Muscle of leg (tissue), 11 donors: ENCODE measurements around the gene TMED9. TPM values are rescaled to one million over a fixed set of nuclear protein-coding genes. Genes with fewer than 3 reads are reported as not detected.

ENCODE experiments used
- DNase-seq: peaks from one replicate; pipeline ENCODE4 v3.0.0; 2013
- H3K27ac ChIP-seq: one replicate; pipeline ENCODE4 v1.5.1; 2013; ENCODE audit warnings: mild to moderate bottlenecking, low read length, control low read depth
- H3K27me3 ChIP-seq: one replicate; pipeline ENCODE4 v1.6.1; 2013; ENCODE audit warnings: low read length; ENCODE audit not compliant: control insufficient read depth, insufficient read depth
- H3K36me3 ChIP-seq: one replicate; pipeline ENCODE4 v1.6.1; 2013; ENCODE audit warnings: low read length; ENCODE audit not compliant: control insufficient read depth, insufficient read depth
- H3K4me1 ChIP-seq: one replicate; pipeline ENCODE4 v1.6.1; 2013; ENCODE audit warnings: low read length; ENCODE audit not compliant: control insufficient read depth, insufficient read depth
- H3K4me3 ChIP-seq: one replicate; pipeline ENCODE4 v1.5.1; 2013; ENCODE audit warnings: low read length, control low read depth
- H3K9me3 ChIP-seq: replicated peaks from 2 replicates; pipeline ENCODE4 v1.6.1; 2013; ENCODE audit warnings: low read depth, low read length; ENCODE audit not compliant: control insufficient read depth
- WGBS: methylation state at CpG from one replicate; pipeline ENCODE4 v1.1.5; 2013; ENCODE audit warnings: missing lambda C conversion rate; ENCODE audit not compliant: insufficient coverage; 5-methylcytosine and 5-hydroxymethylcytosine counted together
- polyA plus RNA-seq, 8 donors: library from polyadenylated mRNA; unstranded; fragments of 120-200 nt; gene quantifications; one replicate each; pipeline versions ENCODE4 v1.2.1 to v1.2.3, GENCODE V29; 2013; ENCODE audit warnings: inconsistent platforms in 1 of 8, low replicate concordance in 1 of 8; ENCODE audit not compliant: insufficient read length in 8 of 8, insufficient read depth in 1 of 8
- total RNA-seq: library from RNA; stranded (reverse); fragments of 120-200 nt; gene quantifications from one replicate; pipeline ENCODE4 v1.2.4, GENCODE V29; 2013

The TMED9 gene
- total and polyA plus RNA-seq, 9 donors: 48.0 to 161 (median 133) TPM

- Histone ChIP-seq H3K27me3 (no peaks in the 10 kb centered on the region), H3K27ac (no peak overlapping the region), H3K4me1 (peaks cover 13% of the 10 kb centered on the region), H3K36me3 (peaks cover 21% of the 10 kb centered on the region), H3K4me3 (no peak overlapping the region), H3K9me3 (no peaks in the 10 kb centered on the region)
- DNase-seq: peak; percentile 2
- WGBS: 89% methylated on average over 26 of the region's 27 CpGs
Measured at GRCh38 chr5:177604116-177604521, 12.1 kb downstream of the TMED9 start.

GRCh38 chr5:177604656-177605055 lies 12.7 kb downstream of the TMED9 start:
- DNase-seq: peak; percentile 5
- Histone ChIP-seq H3K9me3 (no peaks in the 10 kb centered on the region), H3K27ac (no peak overlapping the region), H3K27me3 (no peaks in the 10 kb centered on the region), H3K36me3 (peaks cover 24% of the 10 kb centered on the region), H3K4me3 (no peak overlapping the region), H3K4me1 (peaks cover 13% of the 10 kb centered on the region)
- 76% methylated on average over 4 of the region's 5 CpGs for WGBS

DNA sequence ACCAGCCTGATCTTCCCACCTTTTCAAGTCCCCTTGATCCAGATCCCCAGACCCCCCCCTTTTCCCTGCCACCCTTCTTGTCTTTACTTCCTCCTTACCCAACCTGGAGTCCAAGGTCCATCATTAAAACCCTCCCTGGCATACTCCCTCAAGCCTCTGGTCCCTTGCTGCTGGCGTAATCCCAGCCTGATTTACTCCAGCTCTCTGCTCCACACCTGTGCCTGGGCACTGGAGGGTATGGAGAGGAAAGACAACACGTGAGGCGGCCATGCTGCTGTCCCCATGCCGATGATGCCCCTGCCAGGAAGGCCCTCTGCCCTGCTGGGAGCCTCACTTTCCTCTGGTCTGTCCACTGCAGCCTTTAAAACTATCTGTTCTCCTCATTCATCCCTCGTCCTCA lies 13.1 kb downstream of the TMED9 start:
- Histone ChIP-seq H3K36me3 (peaks cover 24% of the 10 kb centered on the region), H3K27ac (no peak overlapping the region), H3K4me3 (no peak overlapping the region), H3K4me1 (peaks cover 13% of the 10 kb centered on the region), H3K27me3 (no peaks in the 10 kb centered on the region), H3K9me3 (no peaks in the 10 kb centered on the region)
- DNase-seq: peak; percentile 9
- WGBS: 95% methylated on average over 3 of the region's 5 CpGs

GRCh38 chr5:177605667-177606066 lies 13.7 kb downstream of the TMED9 start:
- H3K36me3 ChIP-seq: peaks cover 24% of the 10 kb centered on the region
- H3K9me3 ChIP-seq: no peaks in the 10 kb centered on the region
- H3K4me3 ChIP-seq: no peak overlapping the region
- H3K4me1 ChIP-seq: peaks cover 12% of the 10 kb centered on the region
- DNase-seq: no peak
- WGBS: 83% methylated on average over 4 of the region's 6 CpGs
- no peaks in the 10 kb centered on the region for H3K27me3 ChIP-seq
- H3K27ac ChIP-seq: no peak overlapping the region

DNA sequence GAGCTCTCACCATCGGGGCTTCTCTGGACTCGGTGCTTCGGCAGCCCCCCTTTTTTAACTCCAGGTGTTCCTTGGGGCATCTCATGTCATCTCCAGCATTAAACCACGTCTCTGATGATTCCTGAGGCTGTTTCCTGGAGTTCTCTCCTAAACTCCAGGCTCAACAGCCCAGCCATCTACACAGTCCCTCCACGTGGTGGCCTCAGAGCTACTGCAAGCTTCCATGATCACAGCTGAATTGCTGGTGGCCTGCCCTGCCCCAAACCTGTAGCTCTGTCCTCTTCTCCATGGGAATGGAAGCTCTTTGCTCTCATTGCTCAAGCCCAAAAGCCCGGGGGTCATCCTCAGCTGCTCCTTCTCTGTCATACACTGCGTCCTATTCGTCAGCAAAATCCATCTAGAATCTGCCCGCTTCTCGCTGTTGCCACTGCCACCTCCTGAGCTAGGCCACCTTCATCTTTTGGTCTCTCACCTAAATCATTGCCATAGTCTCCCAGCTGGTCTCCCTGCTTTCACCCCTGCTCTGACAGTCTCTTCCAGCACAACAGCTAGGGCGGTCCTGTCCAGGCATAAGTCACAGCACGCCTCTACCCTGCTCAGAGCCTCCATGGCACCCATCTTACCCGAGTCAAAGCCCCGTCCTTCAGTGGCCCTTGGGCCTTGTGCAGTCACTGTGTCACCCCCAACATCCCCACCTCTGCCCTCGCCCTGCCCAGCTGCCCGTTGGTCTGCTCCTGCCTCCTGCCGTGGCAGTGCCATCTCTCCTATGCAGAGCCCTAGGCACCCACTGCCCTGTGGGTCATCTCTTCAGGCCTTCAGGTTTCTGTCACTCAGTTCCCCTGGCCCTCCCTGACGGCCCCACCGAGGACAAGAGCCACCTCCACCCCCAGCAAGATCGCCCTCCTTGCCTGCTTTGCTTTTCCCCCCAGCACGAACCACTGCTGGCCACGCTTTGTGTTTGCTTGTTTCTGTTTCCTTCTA lies 14.4 kb downstream of the TMED9 start:
- peak; percentile 10 for DNase-seq
- peaks cover 24% of the 10 kb centered on the region for H3K36me3 ChIP-seq
- peaks cover 7% of the 10 kb centered on the region for H3K4me1 ChIP-seq
- no peaks in the 10 kb centered on the region for H3K27me3 ChIP-seq
- no peak overlapping the region for H3K27ac ChIP-seq
- 75% methylated on average over 18 of the region's 22 CpGs for WGBS
- no peak overlapping the region for H3K4me3 ChIP-seq
- no peaks in the 10 kb centered on the region for H3K9me3 ChIP-seq

DNA sequence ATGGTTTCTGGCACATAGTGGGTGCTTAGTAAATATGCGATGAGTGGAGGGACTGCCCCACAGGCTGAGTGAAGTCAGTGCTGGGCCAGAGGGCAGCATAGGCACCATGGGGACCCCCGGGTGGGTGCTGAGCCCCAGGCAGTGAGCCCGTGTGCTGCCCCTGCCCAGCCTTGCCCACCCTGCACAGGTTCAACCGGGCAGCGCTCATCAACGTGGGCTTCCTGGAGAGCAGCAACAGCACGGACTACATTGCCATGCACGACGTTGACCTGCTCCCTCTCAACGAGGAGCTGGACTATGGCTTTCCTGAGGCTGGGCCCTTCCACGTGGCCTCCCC lies 15.1 kb downstream of the TMED9 start:
- Histone ChIP-seq H3K27me3 (no peaks in the 10 kb centered on the region), H3K4me1 (peaks cover 8% of the 10 kb centered on the region), H3K4me3 (no peak overlapping the region), H3K36me3 (peaks cover 24% of the 10 kb centered on the region), H3K9me3 (no peaks in the 10 kb centered on the region), H3K27ac (no peak overlapping the region)
- DNase-seq: no peak
- 40% methylated on average over 10 of the region's 11 CpGs for WGBS

GRCh38 chr5:177607452-177608192 lies 15.6 kb downstream of the TMED9 start:
- DNase-seq: peak; percentile 83
- Histone ChIP-seq H3K4me3 (no peak overlapping the region), H3K27ac (no peak overlapping the region), H3K4me1 (peaks cover 8% of the 10 kb centered on the region), H3K27me3 (no peaks in the 10 kb centered on the region), H3K36me3 (peaks cover 24% of the 10 kb centered on the region), H3K9me3 (no peaks in the 10 kb centered on the region)
- WGBS: 6% methylated on average over 9 of the region's 15 CpGs

DNA sequence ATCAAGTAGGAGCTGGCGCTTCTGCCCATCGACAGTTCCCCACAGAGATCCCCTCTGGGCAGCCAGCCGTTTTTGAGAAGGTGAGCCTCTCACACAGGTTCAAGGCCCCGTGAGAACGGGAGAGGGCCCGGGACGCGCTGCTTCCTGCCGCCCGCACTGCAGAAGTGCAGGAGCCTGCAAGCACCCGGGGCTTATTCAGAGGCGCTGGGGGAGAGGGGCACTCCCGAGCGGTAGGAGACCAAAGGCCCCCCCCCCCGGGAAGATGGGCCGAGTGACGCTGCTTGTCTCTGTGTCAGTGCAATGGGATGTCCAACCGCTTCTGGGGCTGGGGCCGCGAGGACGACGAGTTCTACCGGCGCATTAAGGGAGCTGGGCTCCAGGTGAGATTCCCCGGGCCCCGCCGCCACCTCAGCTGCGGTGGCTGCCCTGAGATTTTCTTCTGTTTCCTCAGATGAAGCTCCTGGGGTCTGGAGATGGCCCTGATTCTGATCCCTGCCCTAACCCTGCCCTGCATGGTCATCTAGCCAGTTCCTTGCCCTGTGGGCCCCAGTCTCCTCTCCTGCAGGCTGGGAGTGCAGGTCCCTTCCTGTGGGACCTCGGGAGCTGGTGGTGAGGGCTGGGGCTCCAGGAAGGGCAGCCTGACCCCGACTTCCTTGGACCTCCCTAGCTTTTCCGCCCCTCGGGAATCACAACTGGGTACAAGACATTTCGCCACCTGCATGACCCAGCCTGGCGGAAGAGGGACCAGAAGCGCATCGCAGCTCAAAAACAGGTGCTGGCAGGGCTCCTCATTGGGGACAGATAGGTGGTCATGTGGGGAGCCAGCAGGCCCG lies 16.5 kb downstream of the TMED9 start:
- Histone ChIP-seq H3K4me3 (no peak overlapping the region), H3K36me3 (peaks cover 28% of the 10 kb centered on the region), H3K27me3 (no peaks in the 10 kb centered on the region), H3K9me3 (no peaks in the 10 kb centered on the region), H3K27ac (no peak overlapping the region), H3K4me1 (peaks cover 8% of the 10 kb centered on the region)
- 84% methylated on average over 36 of the region's 37 CpGs for WGBS
- no peak for DNase-seq

DNA sequence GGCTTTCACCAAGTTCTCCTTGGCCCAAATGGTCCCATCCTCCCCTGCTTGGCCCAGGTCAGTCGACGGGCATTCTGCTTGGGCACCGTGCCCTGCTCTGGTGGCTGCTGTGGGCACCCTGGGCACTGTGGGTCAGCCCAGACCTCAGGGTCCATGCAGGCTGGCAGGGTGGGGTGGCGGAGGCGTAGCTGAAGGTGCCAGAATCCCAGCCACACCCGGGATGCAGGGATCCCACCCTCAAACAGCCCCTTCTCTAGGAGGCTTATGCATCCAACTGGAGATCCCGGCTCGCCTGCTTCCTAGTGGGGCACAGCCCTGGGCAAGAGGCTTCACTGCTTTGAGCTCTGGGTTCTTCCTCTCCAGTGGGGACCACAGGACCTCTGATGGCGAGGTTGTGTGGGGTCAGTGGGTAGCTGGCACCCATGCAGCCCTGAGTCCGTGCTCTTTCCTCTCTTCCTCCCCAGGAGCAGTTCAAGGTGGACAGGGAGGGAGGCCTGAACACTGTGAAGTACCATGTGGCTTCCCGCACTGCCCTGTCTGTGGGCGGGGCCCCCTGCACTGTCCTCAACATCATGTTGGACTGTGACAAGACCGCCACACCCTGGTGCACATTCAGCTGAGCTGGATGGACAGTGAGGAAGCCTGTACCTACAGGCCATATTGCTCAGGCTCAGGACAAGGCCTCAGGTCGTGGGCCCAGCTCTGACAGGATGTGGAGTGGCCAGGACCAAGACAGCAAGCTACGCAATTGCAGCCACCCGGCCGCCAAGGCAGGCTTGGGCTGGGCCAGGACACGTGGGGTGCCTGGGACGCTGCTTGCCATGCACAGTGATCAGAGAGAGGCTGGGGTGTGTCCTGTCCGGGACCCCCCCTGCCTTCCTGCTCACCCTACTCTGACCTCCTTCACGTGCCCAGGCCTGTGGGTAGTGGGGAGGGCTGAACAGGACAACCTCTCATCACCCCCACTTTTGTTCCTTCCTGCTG lies 17.4 kb downstream of the TMED9 start:
- 90% methylated on average over 8 of the region's 21 CpGs for WGBS
- no peak for DNase-seq
- Histone ChIP-seq H3K36me3 (peaks cover 32% of the 10 kb centered on the region), H3K4me3 (no peak overlapping the region), H3K4me1 (peaks cover 8% of the 10 kb centered on the region), H3K27ac (no peak overlapping the region), H3K27me3 (no peaks in the 10 kb centered on the region), H3K9me3 (no peaks in the 10 kb centered on the region)
